ENCODE measurements around the gene SLC38A8.

DNA sequence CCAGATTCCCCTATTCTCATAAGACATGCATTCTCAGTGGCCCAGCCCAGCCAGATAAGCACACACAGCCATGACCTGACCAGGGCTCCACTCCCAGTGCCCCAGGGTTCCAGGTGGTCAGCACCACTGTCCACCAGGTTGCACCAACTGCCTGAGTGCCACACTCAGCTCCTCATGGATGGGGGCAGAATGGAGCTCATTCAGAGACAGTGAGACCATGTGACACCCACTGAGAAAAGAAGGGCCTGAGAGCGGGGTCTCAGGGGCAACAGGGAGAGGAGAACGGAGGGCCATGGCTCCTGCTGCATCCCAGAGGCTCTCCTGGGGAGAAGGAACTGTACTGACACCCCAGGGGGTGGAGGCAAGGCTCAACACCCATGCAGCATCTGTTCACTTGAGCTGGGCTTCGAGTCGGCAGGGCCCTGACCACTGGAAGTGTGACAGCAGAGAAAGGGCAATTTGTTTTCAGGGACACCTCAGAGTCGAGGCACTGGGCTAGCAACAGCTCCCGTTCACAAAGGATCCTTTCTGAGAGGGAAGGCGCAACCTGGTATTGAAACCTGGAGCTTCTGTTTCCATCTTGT, 18.7 kb upstream of the SLC38A8 start:
- TF ChIP-seq POLR2A (IDR thresholded peaks at IDR 0.05), result no peak
- TF ChIP-seq, protein P1, sequence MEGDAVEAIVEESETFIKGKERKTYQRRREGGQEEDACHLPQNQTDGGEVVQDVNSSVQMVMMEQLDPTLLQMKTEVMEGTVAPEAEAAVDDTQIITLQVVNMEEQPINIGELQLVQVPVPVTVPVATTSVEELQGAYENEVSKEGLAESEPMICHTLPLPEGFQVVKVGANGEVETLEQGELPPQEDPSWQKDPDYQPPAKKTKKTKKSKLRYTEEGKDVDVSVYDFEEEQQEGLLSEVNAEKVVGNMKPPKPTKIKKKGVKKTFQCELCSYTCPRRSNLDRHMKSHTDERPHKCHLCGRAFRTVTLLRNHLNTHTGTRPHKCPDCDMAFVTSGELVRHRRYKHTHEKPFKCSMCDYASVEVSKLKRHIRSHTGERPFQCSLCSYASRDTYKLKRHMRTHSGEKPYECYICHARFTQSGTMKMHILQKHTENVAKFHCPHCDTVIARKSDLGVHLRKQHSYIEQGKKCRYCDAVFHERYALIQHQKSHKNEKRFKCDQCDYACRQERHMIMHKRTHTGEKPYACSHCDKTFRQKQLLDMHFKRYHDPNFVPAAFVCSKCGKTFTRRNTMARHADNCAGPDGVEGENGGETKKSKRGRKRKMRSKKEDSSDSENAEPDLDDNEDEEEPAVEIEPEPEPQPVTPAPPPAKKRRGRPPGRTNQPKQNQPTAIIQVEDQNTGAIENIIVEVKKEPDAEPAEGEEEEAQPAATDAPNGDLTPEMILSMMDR (IDR thresholded peaks at IDR 0.05), result no peak

Data from Peyer's patch (tissue), 4 donors.